Adrenal gland (tissue), 12 donors: ENCODE data around the gene WDR48. TPM values are rescaled to one million over a fixed set of nuclear protein-coding genes. Genes with fewer than 3 reads are reported as not detected.

ENCODE experiments used
- DNase-seq, 7 donors: peaks; one replicate each; pipeline ENCODE4 v3.0.0-alpha.2; 2019 to 2020
- H3K27ac ChIP-seq, 5 donors: fragments of 200-600 bp; sonication (generic) in 4 of 5; 1 replicate in 3 of 5; 2 replicates in 2 of 5; pipeline versions ENCODE4 v1.5.1 to v1.8.0; 2016 to 2020; ENCODE audit warnings: mild to moderate bottlenecking in 1 of 5
- H3K27me3 ChIP-seq: fragments of 200-600 bp; 2 replicates; pipeline ENCODE4 v1.8.0; 2021
- H3K36me3 ChIP-seq, 2 donors: fragments of 200-600 bp; replicated peaks in 1 of 2; 1 replicate in 1 of 2; 2 replicates in 1 of 2; pipeline versions ENCODE4 v1.5.1 to v1.8.0; 2018 to 2022
- H3K4me1 ChIP-seq, 2 donors: fragments of 200-600 bp; replicated peaks in 1 of 2; 1 replicate in 1 of 2; 2 replicates in 1 of 2; pipeline versions ENCODE4 v1.5.1 to v1.8.0; 2018 to 2021
- H3K4me3 ChIP-seq, 4 donors: fragments of 200-600 bp; sonication (generic) in 3 of 4; one replicate each; pipeline ENCODE4 v1.5.1; 2016 to 2018
- H3K9me3 ChIP-seq, 3 donors: fragments of 200-600 bp; sonication (generic) in 1 of 3; replicated peaks in 1 of 3; 1 replicate in 2 of 3; 2 replicates in 1 of 3; pipeline versions ENCODE4 v1.5.1 to v1.8.0; 2016 to 2021
- POLR2A ChIP-seq, 2 donors: fragments of 450-650 bp; IDR thresholded peaks; one replicate each; pipeline ENCODE4 v1.6.1; 2017; ENCODE audit warnings: antibody characterized with exemption in 2 of 2, mild to moderate bottlenecking in 2 of 2, moderate library complexity in 1 of 2
- WGBS, 4 donors: extraction: QIAGEN DNeasy Blood & Tissue Kit in 2 of 4; methylation state at CpG; one replicate each; pipeline versions ENCODE4 v1.1.5 to v1.1.7; 2013 to 2017; 5-methylcytosine and 5-hydroxymethylcytosine counted together
- intact Hi-C, 2 donors: fragments of 100-400 bp; cut with DNase I; formaldehyde crosslinking; loops; one replicate each; pipeline versions ENCODE4 v1.14.1 to v1.15.0; 2022 to 2023
- polyA plus RNA-seq, 3 donors: library from polyadenylated mRNA; stranded (reverse); fragments of 200-250 nt in 2 of 3; fragments of 350-450 nt in 1 of 3; fragmentation: Illumina TruSeq in 1 of 3; extraction: RNeasy Lipid Tissue Mini Kit (QIAGEN cat#74804) in 1 of 3; gene quantifications; one replicate each; pipeline ENCODE4 v1.2.3, GENCODE V29; 2013 to 2014
- total RNA-seq, 9 donors: library from RNA; depleted of rRNA in 4 of 9; stranded (reverse); fragments of >200 nt in 4 of 9; fragments of 120-200 nt in 1 of 9; fragmentation: NEBNext Ultra II Directional in 1 of 9; extraction: Animal tissue kit (Norgen Biotek cat#: 25700) in 1 of 9; gene quantifications; one replicate each; pipeline versions ENCODE4 v1.1.0 to v1.2.4, GENCODE V29; 2013 to 2023
- TF ChIP-seq, protein P1 (sequence below), 6 experiments: fragments of 450-650 bp in 4 of 6; fragments of 200-600 bp in 2 of 6; sonication (generic) in 1 of 6; IDR thresholded peaks; 1 replicate in 5 of 6; 2 replicates in 1 of 6; pipeline versions ENCODE4 v1.5.1 to v1.8.0; 2016 to 2021; ENCODE audit warnings: antibody characterized with exemption in 6 of 6, mild to moderate bottlenecking in 2 of 6, moderate library complexity in 1 of 6
- donor health status: healthy with polysubstance abuse.
- donor health status: Bipolar disorder and iron deficiency.
- donor health status: DM: yes; HTN: yes; CAD: no.
- donor health status: DM: no; HTN: no; CAD: no.
- donor health status: DM: no; HTN: no; CAD: no.
- donor health status: DM: yes; HTN: yes; CAD: no.

The WDR48 gene
- total and polyA plus RNA-seq, 12 donors: 15.4 to 57.1 (median 28.7) TPM

DNA sequence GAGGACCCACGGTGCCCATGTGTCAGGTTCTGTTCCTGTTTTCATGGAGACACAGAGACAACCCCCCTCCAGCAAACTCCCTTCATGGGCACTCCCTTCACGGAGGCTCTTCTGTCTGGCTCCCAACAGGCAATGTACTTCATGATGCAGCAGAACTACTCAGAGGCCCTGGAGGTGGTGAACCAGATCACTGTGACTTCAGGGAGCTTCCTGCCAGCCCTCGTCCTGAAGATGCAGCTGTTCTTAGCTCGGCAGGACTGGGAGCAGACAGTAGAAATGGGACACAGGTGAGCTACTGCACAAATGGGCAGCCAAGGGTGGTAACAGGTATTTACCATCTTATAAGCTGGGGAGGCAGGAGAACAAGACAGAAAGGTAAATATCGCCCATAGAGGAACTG, 62.6 kb downstream of the WDR48 start:
- Histone ChIP-seq H3K27ac (no peak overlapping the region), H3K27me3 (no peaks in the 10 kb centered on the region), H3K4me3 (no peak overlapping the region), H3K9me3 (no peaks in the 10 kb centered on the region), H3K36me3 (no peaks in the 10 kb centered on the region), H3K4me1 (no peaks in the 10 kb centered on the region)
- DNase-seq: peak in 1 of 7 donors; percentile 21
- 75 to 91% (median 85%) methylated on average over 5 of the region's 5 CpGs for WGBS, 4 donors
- no peak for TF ChIP-seq POLR2A (IDR thresholded peaks at IDR 0.05)
- TF ChIP-seq, protein P1, sequence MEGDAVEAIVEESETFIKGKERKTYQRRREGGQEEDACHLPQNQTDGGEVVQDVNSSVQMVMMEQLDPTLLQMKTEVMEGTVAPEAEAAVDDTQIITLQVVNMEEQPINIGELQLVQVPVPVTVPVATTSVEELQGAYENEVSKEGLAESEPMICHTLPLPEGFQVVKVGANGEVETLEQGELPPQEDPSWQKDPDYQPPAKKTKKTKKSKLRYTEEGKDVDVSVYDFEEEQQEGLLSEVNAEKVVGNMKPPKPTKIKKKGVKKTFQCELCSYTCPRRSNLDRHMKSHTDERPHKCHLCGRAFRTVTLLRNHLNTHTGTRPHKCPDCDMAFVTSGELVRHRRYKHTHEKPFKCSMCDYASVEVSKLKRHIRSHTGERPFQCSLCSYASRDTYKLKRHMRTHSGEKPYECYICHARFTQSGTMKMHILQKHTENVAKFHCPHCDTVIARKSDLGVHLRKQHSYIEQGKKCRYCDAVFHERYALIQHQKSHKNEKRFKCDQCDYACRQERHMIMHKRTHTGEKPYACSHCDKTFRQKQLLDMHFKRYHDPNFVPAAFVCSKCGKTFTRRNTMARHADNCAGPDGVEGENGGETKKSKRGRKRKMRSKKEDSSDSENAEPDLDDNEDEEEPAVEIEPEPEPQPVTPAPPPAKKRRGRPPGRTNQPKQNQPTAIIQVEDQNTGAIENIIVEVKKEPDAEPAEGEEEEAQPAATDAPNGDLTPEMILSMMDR (IDR thresholded peaks at IDR 0.05): no peak
- intact Hi-C loops: loop anchor here in 1 of 2 donors (10.0 kb wide), 1 partner anchor 80 kb away; the partner anchor contains the start of gene XIRP1

- Histone ChIP-seq H3K9me3 (no peaks in the 10 kb centered on the region), H3K36me3 (no peaks in the 10 kb centered on the region), H3K4me3 (no peak overlapping the region), H3K4me1 (no peaks in the 10 kb centered on the region), H3K27me3 (no peaks in the 10 kb centered on the region), H3K27ac (no peak overlapping the region)
- intact Hi-C loops: loop anchor here in 1 of 2 donors (10.0 kb wide), 1 partner anchor 79 kb away; the partner anchor contains the start of gene XIRP1
- WGBS, 4 donors: 94 to 100% (median 99%) methylated on average over 3 of the region's 3 CpGs
- DNase-seq: no peak
- TF ChIP-seq, protein P1 (IDR thresholded peaks at IDR 0.05): no peak
- TF ChIP-seq POLR2A (IDR thresholded peaks at IDR 0.05): no peak
Measured at GRCh38 chr3:39115870-39116269, 64.1 kb downstream of the WDR48 start.

DNA sequence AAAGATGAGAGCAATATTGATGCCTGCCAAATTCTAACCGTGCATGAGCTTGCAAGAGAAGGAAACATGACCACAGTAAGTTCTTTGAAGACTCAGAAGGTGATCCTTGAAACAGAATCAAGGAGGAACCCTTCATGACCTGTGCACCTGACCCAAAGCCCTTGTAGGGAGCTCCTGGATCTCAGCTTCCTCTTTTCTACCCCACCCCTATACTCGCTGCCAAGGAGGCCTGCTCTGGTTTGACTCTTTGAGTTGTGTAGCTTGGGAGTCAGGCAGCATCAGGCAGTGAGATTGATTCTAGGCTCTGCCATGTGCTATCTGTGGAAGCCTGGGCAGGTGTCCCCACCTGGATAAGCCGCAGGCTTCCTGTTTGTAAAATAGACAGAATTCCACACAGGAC, 66.3 kb downstream of the WDR48 start:
- H3K4me1 ChIP-seq: no peaks in the 10 kb centered on the region

DNA sequence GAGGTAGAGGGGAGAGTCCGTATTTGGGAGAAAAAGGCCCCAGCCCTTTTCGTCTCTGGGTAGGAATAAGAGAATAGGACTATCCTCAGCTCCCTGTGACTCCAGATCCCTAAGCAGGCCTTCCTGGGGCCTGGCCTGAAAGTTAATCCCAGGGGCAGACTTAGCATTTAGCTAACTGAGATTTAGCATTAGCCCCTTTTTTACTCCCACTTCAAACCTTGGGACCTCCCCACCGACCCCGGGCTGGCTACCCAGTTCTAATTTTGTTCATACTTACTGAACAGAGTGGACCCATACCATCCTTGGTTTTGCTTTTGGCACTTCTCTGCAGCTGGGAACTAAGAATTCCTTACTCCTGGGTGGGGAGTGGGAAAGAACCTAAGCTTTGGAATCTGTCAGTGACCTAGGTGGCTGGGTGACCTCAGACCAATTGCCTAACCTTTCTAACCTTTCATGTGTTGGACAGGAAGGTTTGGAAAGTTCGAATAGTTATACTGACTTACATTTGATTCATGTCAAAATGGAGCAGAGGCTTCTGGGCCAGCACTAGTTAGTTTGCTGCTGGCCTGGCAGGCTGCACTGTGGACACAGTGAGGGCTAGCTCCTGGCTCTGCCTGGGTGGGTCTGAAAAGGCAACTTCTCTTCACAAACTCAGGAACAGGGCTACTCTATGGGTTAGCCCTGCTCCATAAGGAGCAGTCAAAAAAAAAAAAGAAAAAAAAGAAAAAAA, 67.3 kb downstream of the WDR48 start:
- Histone ChIP-seq H3K9me3 (no peaks in the 10 kb centered on the region), H3K27ac (no peak overlapping the region), H3K27me3 (no peaks in the 10 kb centered on the region), H3K36me3 (no peaks in the 10 kb centered on the region), H3K4me3 (no peak overlapping the region), H3K4me1 (no peaks in the 10 kb centered on the region)
- DNase-seq: no peak
- intact Hi-C loops: loop anchor here in 1 of 2 donors (10.0 kb wide), 1 partner anchor 76 kb away; the partner anchor contains the start of gene XIRP1
- TF ChIP-seq POLR2A (IDR thresholded peaks at IDR 0.05): no peak
- TF ChIP-seq, protein P1 (IDR thresholded peaks at IDR 0.05): no peak
- 59 to 91% (median 82%) methylated on average over 5 of the region's 5 CpGs for WGBS, 4 donors

More for the DNA sequence above, 66.3 kb downstream of the WDR48 start:
- intact Hi-C loops: loop anchor here in 1 of 2 donors (10.0 kb wide), 1 partner anchor 77 kb away; the partner anchor contains the start of gene XIRP1
- whole genome bisulfite sequencing, 4 donors: 78 to 87% (median 86%) methylated on average over 3 of the region's 3 CpGs
- Histone ChIP-seq H3K4me3 (no peak overlapping the region), H3K36me3 (no peaks in the 10 kb centered on the region), H3K27ac (no peak overlapping the region), H3K27me3 (no peaks in the 10 kb centered on the region), H3K9me3 (no peaks in the 10 kb centered on the region)
- no peak for TF ChIP-seq POLR2A (IDR thresholded peaks at IDR 0.05)
- TF ChIP-seq, protein P1 (IDR thresholded peaks at IDR 0.05): no peak
- no peak for DNase-seq
